Measurements from ENCODE around the gene HNRNPA3.
A peak's percentile ranks its signal among the peaks of the same experiment; 100 is the strongest.

HNRNPA3 gene

GRCh38 chr2:177271981-177272666, 59.5 kb downstream of the HNRNPA3 start:
- DNase-seq (ENCODE audit: low spot score): no peak
- Mint-ChIP-seq H3K27me3 (ENCODE audit: low read depth) (no peaks in the 10 kb centered on the region), H3K4me1 (ENCODE audit: low read depth) (peaks cover 40% of the 10 kb centered on the region), H3K27ac (no peak overlapping the region), H3K4me3 (peak overlapping the region; percentile 18), H3K36me3 (ENCODE audit: low read depth) (peaks cover 2% of the 10 kb centered on the region), H3K9me3 (no peaks in the 10 kb centered on the region)

DNA sequence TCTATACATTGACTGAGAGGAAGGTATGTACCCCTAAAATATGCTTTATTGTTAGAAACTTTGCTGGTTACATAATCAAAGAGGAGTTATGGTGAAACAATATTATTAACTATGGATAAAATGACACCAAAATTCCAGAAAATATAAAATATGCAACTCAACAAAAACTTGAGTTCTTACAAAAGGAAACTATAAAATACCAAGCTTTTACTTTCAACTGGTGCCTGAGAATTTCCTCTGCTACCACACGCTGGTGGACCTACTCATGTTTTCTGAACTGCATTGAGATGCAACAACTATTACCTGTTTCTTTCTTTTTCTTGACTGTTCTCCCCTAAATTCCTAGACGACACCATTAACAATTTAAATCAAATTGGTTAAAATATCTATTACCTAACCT, 60.2 kb downstream of the HNRNPA3 start:
- H3K9me3 Mint-ChIP-seq: no peaks in the 10 kb centered on the region
- H3K36me3 Mint-ChIP-seq (ENCODE audit: low read depth): peaks cover 2% of the 10 kb centered on the region
- no peak overlapping the region for H3K4me3 Mint-ChIP-seq
- DNase-seq (ENCODE audit: low spot score): no peak
- H3K4me1 Mint-ChIP-seq (ENCODE audit: low read depth): peaks cover 34% of the 10 kb centered on the region
- no peaks in the 10 kb centered on the region for H3K27me3 Mint-ChIP-seq (ENCODE audit: low read depth)
- no peak overlapping the region for H3K27ac Mint-ChIP-seq

- peaks cover 31% of the 10 kb centered on the region for H3K4me1 Mint-ChIP-seq (ENCODE audit: low read depth)
- H3K36me3 Mint-ChIP-seq (ENCODE audit: low read depth): no peaks in the 10 kb centered on the region
- DNase-seq (ENCODE audit: low spot score): no peak
- H3K4me3 Mint-ChIP-seq: no peak overlapping the region
- no peak overlapping the region for H3K27ac Mint-ChIP-seq
- no peaks in the 10 kb centered on the region for H3K27me3 Mint-ChIP-seq (ENCODE audit: low read depth)
- H3K9me3 Mint-ChIP-seq: no peaks in the 10 kb centered on the region
Observed at GRCh38 chr2:177273408-177273807, 60.8 kb downstream of the HNRNPA3 start.

Measured in T-helper 2 cell treated with Interferon-gamma antibody and Interleukin-4, amounts not matched to agents 5 μg/mL and 100 μg/mL, for 36 hours (primary cell).